ENCODE results near the gene RNASE2. TPM values are rescaled to one million over a fixed set of nuclear protein-coding genes. Genes with fewer than 3 reads are reported as not detected.
"Not testable (repeated sequence)": the region's sequence is repeated elsewhere in the genome, so short reads cannot be mapped to it uniquely, and the experiment has no call there.

RNASE2 gene
- 38.3 TPM for total RNA-seq

DNA sequence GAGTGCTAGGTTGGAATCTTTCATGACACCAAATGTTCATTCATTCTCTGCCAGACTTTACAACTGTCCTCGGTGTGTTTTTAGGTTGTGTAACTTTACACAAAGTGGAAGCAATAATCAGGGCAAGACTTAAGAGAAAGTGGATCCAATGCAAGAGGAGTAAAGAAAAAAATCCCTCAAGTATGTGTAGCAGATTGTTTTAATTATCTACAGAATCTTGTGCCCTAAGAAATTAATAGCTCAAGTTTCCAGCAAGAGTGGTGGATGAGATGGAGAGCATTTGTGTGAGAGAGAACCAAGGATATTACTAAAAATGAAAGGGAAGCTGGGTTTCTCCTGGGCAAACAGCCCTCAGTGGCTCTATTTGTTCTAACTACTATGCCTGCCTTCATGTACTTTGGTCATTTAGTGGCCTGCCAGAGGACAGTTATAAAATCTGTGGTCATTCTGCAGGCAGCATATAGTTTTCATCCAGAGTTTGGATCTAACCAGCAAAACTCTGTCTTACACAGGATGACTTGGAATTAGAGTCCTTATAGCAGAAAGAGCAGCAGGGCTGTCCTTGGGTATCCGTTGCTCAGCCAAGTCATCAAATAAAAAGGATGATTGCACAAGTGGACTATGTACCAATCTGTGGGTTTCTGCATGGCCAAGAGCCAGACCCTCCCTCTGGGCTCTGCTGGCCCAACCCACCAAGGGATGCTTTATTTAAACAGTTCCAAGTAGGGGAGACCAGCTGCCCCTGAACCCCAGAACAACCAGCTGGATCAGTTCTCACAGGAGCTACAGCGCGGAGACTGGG is at the start of gene RNASE2:
Gene RNASE2, plus strand, starts transcription at position 752 of the 802 bp plus-strand sequence. CDS start 285 bp downstream, outside the sequence.
- Histone ChIP-seq H3K4me3 (ENCODE audit: low read length) (peak within 1 kb of the TSS; percentile 14), H3K4me1 (ENCODE audit: insufficient read depth, low read length) (peaks cover 38% of the 10 kb centered on the region)
- not testable (repeated sequence) for H3K9me3 ChIP-seq (ENCODE audit: low read depth, low read length); H3K27me3 ChIP-seq (ENCODE audit: insufficient read depth, low read length)

DNA sequence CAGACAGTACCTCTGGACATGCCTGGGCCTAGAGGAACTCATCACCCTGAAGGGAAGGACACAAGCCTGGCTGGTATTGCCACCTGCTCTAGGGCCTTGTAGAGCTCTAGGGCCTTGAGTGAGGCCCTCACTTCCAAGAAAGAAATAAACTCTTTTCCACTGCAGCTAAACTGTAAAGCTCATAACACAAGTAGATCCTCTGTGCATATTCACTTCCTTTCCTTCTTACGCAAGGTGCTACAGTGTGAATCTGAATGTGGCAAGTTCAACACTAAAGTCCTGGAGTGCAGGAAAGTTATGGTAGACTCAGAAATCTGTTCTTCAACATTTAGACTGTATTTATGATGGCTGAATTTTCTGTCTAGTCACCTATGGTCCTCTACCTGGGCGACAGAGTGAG is 49.6 kb upstream of the RNASE2 start:
- H3K27me3 ChIP-seq (ENCODE audit: insufficient read depth, low read length) = no peaks in the 10 kb centered on the region
- H3K4me3 ChIP-seq (ENCODE audit: low read length) = no peak overlapping the region
- no peaks in the 10 kb centered on the region for H3K9me3 ChIP-seq (ENCODE audit: low read depth, low read length)
- H3K4me1 ChIP-seq (ENCODE audit: insufficient read depth, low read length) = peaks cover 28% of the 10 kb centered on the region

DNA sequence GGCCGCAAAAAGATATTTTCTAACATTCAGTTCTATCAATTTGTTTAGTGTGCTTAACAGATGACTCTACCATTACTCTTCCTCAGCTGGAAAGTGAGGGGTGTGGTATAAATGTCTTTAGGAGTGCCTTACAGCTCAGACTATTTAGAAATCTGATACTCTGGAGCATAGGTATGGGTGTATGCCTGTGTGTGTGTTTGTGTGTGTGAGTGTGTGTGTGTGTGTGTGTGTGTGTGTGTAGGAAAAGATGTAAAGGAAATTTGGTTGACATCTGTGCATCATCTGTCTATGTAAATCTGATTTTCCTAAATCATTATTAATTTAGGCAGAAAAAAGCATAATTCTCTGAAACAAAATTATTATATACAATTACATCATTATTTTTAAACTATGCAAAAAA is 48.1 kb upstream of the RNASE2 start:
- Histone ChIP-seq H3K27me3 (ENCODE audit: insufficient read depth, low read length) (no peaks in the 10 kb centered on the region), H3K4me1 (ENCODE audit: insufficient read depth, low read length) (peaks cover 28% of the 10 kb centered on the region), H3K9me3 (ENCODE audit: low read depth, low read length) (no peaks in the 10 kb centered on the region), H3K4me3 (ENCODE audit: low read length) (no peak overlapping the region)

DNA sequence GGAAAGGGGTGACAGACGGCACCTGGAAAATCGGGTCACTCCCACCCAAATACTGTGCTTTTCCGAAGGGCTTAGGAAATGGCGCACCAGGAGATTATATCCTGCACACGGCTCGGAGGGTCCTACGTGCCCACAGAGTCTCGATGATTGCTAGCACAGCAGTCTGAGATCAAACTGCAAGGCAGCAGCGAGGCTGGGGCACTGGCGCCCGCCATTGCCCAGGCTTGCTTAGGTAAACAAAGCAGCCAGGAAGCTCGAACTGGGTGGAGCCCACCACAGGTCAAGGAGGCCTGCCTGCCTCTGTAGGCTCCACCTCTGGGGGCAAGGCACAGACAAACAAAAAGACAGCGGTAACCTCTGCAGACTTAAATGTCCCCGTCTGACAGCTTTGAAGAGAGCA is 44.5 kb upstream of the RNASE2 start:
- H3K9me3 ChIP-seq (ENCODE audit: low read depth, low read length); H3K27me3 ChIP-seq (ENCODE audit: insufficient read depth, low read length); H3K4me1 ChIP-seq (ENCODE audit: insufficient read depth, low read length); H3K4me3 ChIP-seq (ENCODE audit: low read length): not testable (repeated sequence)

DNA sequence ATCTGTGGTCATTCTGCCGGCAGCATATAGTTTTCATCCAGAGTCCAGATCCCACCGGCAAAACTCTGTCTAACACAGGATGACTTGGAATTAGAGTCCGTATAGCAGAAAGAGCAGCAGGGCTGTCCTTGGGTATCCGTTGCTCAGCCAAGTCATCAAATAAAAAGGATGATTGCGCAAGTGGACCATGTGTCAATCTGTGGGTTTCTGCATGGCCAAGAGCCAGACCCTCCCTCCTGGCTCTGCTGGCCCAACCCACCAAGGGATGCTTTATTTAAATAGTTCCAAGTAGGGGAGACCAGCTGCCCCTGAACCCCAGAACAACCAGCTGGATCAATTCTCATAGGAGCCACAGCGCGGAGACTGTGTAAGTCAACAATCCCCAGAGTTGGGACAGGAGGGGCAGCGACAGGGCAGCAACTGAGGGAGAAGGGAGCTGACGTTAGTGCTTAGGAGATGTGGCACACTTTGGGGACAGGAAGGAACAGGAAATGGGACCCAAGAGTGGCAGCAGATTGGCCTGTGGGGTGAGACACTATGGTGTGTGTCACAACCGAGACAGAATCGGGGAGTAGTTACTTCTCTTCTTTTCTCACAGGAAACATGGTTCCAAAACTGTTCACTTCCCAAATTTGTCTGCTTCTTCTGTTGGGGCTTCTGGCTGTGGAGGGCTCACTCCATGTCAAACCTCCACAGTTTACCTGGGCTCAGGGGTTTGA is 36.1 kb upstream of the RNASE2 start:
- peaks cover 28% of the 10 kb centered on the region for H3K4me1 ChIP-seq (ENCODE audit: insufficient read depth, low read length)
- not testable (repeated sequence) for H3K27me3 ChIP-seq (ENCODE audit: insufficient read depth, low read length); H3K4me3 ChIP-seq (ENCODE audit: low read length); H3K9me3 ChIP-seq (ENCODE audit: low read depth, low read length)

DNA sequence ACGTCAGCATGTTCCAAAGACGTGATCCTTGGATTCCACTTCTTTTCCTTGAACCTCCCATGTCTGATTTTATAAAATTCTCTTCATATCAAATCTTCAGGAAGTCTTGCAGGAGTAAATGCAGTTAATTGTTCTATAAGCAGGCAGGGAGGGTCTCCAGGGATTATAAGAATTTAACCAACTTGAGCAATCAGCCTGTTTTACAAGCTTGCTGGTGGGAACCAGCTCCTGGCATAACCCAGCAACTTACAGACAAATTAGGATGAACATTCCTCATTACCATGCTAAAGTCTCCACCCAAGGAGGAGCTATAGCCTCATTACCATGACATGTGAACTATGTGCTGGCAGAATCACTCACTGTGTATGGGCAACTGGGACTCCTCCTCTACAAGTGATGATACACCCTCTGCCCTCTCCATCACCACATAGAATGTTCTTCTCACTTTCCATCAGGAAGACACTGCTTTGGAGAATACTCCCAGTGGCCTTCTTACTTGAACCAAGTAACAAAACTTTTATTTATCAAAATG is 31.5 kb upstream of the RNASE2 start:
- H3K27me3 ChIP-seq (ENCODE audit: insufficient read depth, low read length); H3K9me3 ChIP-seq (ENCODE audit: low read depth, low read length); H3K4me3 ChIP-seq (ENCODE audit: low read length): not testable (repeated sequence)
- peaks cover 15% of the 10 kb centered on the region for H3K4me1 ChIP-seq (ENCODE audit: insufficient read depth, low read length)

DNA sequence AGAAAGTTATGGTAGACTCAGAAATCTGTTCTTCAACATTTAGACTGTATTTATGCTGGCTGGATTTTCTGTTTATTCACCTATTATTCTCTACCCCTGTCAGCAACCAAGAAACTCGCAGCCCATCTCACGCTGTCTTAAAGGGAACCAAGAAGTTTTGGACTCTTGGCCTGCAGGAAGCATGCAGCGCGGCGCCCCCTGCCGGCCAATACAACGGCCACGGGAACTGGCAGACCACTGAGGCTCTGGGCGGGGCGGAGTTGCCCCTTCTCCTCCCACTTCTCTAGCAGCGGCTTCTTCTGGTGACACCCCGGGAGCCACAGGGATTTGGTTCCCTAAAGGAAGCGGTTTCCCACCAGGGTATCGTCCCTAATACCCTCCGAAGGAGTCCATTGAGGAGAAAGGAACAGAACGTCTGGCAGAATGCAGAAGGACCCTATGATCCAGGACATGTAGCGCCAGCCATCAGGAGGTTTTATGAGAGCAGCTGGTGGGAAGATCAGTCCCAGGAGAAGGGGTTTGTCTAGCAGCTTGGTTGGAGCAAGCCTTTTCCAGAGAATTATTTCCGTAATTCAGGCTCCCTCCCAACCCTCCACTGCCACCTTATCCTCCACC is 21.0 kb upstream of the RNASE2 start:
- Histone ChIP-seq H3K4me3 (ENCODE audit: low read length) (no peak overlapping the region), H3K9me3 (ENCODE audit: low read depth, low read length) (no peaks in the 10 kb centered on the region), H3K4me1 (ENCODE audit: insufficient read depth, low read length) (peaks cover 19% of the 10 kb centered on the region), H3K27me3 (ENCODE audit: insufficient read depth, low read length) (no peaks in the 10 kb centered on the region)

DNA sequence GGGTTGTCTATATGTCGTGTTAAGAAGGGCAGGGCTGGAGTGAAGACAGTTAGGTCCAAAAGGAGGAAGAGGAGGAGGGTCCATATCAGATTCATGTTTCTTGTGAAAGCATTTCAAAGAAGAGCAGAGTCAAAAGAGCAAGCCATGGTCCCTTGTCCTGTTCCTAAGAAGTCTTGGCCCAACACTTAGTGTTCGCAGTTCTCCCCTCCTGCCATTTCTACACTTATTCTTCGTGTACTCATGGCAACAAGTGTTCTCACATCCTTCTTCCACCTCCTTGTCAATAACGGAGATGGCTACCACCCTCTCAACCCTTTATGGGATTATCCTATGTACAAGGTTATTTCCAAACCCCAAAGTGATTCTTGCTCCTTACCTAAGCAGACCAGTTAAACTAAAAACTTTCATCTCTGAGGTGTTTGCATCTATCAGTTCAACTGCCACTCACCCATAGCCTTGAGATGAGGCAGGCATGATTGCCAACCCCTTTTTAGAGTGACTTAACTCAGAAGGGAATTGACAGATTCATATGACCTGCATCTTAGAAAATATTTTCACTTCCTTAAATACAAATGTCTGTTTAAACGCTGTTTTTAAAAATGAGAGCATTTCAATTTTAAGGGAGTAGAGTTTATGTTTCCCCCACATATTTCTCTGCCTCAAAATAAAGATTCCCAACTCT is 19.8 kb upstream of the RNASE2 start:
- H3K4me3 ChIP-seq (ENCODE audit: low read length) = no peak overlapping the region
- peaks cover 25% of the 10 kb centered on the region for H3K4me1 ChIP-seq (ENCODE audit: insufficient read depth, low read length)
- no peaks in the 10 kb centered on the region for H3K9me3 ChIP-seq (ENCODE audit: low read depth, low read length)
- H3K27me3 ChIP-seq (ENCODE audit: insufficient read depth, low read length) = no peaks in the 10 kb centered on the region

DNA sequence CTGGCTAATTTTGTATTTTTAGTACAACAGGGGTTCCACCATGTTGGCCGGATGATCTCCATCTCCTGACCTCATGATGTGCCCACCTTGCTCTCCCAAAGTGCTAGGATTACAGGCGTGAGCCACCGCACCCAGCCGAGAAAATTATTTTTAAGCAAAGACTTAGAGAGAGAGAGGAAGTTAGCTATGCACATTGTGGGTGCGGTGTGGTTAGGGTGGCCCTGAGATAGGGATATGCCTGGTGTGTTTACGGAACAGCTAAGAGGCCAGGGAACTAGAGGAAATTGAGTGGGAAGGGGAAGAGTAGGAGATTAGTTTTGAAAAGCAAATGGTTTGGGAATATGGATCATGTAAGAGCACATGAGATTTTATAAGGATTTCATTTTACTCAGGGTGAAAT is 10.1 kb upstream of the RNASE2 start:
- H3K4me3 ChIP-seq (ENCODE audit: low read length); H3K9me3 ChIP-seq (ENCODE audit: low read depth, low read length); H3K27me3 ChIP-seq (ENCODE audit: insufficient read depth, low read length): not testable (repeated sequence)
- H3K4me1 ChIP-seq (ENCODE audit: insufficient read depth, low read length) = peaks cover 23% of the 10 kb centered on the region

DNA sequence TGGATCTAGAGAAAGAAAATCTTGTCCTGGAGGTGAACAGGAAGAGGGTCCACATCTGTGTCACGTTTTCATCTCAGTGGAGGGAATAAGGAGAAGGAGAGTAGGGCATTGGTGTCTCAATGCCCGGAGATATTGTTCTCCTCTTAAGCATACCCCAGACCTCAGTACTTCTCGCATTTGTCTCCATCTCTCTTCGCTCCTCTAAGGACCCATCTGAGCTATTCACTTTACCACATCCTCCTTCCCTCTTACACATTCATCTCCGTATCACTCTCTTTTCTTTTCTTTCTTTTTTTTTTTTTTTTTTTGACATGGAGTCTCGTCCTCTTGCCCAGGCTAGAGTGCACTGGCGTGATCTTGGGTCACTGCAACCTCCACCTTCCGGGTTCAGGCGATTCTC is 8.6 kb upstream of the RNASE2 start:
- H3K4me1 ChIP-seq (ENCODE audit: insufficient read depth, low read length) = peaks cover 23% of the 10 kb centered on the region
- not testable (repeated sequence) for H3K9me3 ChIP-seq (ENCODE audit: low read depth, low read length); H3K4me3 ChIP-seq (ENCODE audit: low read length); H3K27me3 ChIP-seq (ENCODE audit: insufficient read depth, low read length)

DNA sequence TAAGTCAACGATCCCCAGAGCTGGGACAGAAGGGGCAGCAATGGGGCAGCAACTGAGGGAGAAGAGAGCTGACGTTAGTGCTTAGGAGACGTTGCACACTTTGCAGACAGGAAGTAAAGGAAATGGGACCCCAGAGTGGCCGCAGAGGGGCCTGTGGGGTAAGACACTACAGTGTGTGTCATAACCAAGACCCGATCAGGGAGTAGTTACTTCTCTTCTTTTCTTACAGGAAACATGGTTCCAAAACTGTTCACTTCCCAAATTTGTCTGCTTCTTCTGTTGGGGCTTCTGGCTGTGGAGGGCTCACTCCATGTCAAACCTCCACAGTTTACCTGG is 219 bp downstream of the RNASE2 start:
- H3K4me3 ChIP-seq (ENCODE audit: low read length) = peak overlapping the region; percentile 14
- H3K27me3 ChIP-seq (ENCODE audit: insufficient read depth, low read length); H3K9me3 ChIP-seq (ENCODE audit: low read depth, low read length): not testable (repeated sequence)
- H3K4me1 ChIP-seq (ENCODE audit: insufficient read depth, low read length) = peaks cover 38% of the 10 kb centered on the region

DNA sequence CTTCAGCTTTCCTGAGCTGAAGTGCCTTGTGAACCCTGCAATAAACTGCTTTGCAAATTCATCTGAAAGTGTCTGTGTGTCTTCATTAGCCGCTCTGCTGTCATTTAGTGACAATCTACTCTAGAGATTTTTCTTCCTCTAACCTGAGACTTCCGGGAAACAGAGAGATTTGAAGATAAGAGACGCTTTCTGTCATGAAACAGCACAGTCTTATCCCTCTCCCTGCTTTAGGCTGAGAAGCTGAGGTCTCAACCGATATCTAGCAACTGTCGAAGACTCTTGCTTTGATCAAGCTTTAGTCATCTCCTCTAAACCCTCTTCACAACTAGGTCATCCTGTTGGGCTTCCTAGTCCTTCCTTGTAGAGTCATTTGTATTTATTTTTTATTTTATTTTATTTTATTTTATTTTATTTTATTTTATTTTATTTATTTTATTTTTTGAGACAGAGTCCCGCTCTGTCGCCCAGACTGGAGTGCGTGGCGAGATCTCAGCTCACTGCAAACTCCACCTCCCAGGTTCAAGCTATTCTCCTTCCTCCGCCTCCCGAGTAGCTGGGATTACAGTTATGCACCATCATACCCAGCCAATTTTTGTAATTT is 1.2 kb downstream of the RNASE2 start:
- Histone ChIP-seq H3K27me3 (ENCODE audit: insufficient read depth, low read length) (no peaks in the 10 kb centered on the region), H3K9me3 (ENCODE audit: low read depth, low read length) (no peaks in the 10 kb centered on the region), H3K4me1 (ENCODE audit: insufficient read depth, low read length) (peaks cover 38% of the 10 kb centered on the region), H3K4me3 (ENCODE audit: low read length) (no peak overlapping the region)

DNA sequence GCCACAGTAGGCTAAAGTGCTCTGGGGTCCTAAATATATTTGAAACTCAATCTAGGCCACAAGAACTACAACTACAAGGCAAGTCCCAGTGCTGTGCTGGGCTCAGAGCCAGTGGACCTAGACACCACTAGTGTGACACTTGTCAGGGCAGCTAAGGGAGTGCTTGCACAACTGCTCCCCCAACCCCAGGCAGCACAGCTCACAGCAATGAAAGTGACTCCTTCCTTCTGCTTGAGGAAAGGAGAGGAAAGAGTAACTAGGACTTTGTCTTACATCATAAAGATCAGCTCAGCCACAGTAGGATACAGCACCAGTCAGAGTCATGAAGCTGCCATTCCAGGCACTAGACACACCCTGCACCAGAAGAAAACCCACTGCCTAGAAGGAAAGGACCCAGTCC is 3.7 kb downstream of the RNASE2 start:
- H3K27me3 ChIP-seq (ENCODE audit: insufficient read depth, low read length); H3K9me3 ChIP-seq (ENCODE audit: low read depth, low read length); H3K4me3 ChIP-seq (ENCODE audit: low read length): not testable (repeated sequence)
- H3K4me1 ChIP-seq (ENCODE audit: insufficient read depth, low read length) = peaks cover 26% of the 10 kb centered on the region

DNA sequence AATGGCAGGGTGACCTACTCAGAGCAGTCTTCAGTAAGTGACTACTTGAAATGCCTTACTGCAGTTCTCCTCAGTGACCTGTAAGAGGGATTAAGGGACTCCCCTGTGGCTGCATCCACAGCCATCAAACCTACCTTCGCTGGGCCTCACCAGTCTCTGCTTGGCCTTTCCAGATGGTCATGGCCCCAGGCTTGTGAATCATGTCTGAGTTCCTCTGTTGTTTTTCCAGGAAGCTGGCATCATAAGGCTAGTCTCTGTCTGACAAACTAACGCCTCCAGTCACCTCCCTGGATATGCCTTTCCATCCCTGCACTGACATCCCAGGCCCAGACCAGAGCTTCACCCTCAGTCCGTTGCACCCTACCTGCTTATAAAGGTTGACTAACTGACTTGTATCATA is 14.0 kb downstream of the RNASE2 start:
- Histone ChIP-seq H3K27me3 (ENCODE audit: insufficient read depth, low read length) (peaks cover 10% of the 10 kb centered on the region), H3K4me1 (ENCODE audit: insufficient read depth, low read length) (peaks cover 13% of the 10 kb centered on the region), H3K4me3 (ENCODE audit: low read length) (no peak overlapping the region), H3K9me3 (ENCODE audit: low read depth, low read length) (no peaks in the 10 kb centered on the region)

DNA sequence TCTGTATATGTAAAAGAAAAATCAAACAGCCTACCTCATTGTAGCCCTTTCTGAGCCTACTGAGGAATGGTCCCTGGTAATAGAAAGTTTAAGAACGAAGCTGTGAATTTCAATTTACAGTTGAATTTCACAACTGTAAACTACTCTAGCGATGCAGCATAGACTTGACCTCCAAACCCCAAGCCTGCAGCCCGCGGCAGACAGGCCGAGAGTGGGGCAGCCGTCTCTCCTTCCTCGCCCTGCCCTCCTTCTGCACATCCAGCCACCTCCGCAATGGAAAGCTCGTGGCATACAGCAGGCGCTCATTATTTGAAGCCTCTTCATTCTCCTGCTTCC is 15.3 kb downstream of the RNASE2 start:
- Histone ChIP-seq H3K4me3 (ENCODE audit: low read length) (peak overlapping the region; percentile 43), H3K9me3 (ENCODE audit: low read depth, low read length) (no peaks in the 10 kb centered on the region), H3K4me1 (ENCODE audit: insufficient read depth, low read length) (peaks cover 13% of the 10 kb centered on the region), H3K27me3 (ENCODE audit: insufficient read depth, low read length) (peaks cover 10% of the 10 kb centered on the region)

Measured in mononuclear cell (primary cell).